ENCODE data around the gene CC2D2A. TPM values are rescaled to one million over a fixed set of nuclear protein-coding genes. Genes with fewer than 3 reads are reported as not detected.

Gene CC2D2A
- total and polyA plus RNA-seq, 2 experiments from 2014 or later: 13.9 to 15.8 TPM

- TF ChIP-seq POLR2AphosphoS5 (IDR thresholded peaks at IDR 0.05; ENCODE audit: low read depth) (no peak), ZNF114 (CRISPR knock-in tag; IDR thresholded peaks at IDR 0.05) (no peak), NANOG (IDR thresholded peaks at IDR 0.05; ENCODE audit: borderline replicate concordance) (no peak), ZNF331 (CRISPR knock-in tag; IDR thresholded peaks at IDR 0.05; ENCODE audit: low read depth) (no peak), EZH2 (IDR thresholded peaks at IDR 0.05; ENCODE audit: low read depth, unreplicated experiment) (no peak), CTCF (conservative IDR thresholded peaks at IDR 0.05; ENCODE audit: low read depth in 2 of 2) (no peak), STAT1 (IDR thresholded peaks at IDR 0.05; ENCODE audit: unreplicated experiment) (no peak), JUNB (IDR thresholded peaks at IDR 0.05; ENCODE audit: unreplicated experiment) (no peak)
- TF ChIP-seq, protein P1, sequence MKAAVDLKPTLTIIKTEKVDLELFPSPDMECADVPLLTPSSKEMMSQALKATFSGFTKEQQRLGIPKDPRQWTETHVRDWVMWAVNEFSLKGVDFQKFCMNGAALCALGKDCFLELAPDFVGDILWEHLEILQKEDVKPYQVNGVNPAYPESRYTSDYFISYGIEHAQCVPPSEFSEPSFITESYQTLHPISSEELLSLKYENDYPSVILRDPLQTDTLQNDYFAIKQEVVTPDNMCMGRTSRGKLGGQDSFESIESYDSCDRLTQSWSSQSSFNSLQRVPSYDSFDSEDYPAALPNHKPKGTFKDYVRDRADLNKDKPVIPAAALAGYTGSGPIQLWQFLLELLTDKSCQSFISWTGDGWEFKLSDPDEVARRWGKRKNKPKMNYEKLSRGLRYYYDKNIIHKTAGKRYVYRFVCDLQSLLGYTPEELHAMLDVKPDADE (IDR thresholded peaks at IDR 0.05): no peak
Measured at GRCh38 chr4:15586066-15586465, 116.4 kb downstream of the CC2D2A start (continued).

DNA sequence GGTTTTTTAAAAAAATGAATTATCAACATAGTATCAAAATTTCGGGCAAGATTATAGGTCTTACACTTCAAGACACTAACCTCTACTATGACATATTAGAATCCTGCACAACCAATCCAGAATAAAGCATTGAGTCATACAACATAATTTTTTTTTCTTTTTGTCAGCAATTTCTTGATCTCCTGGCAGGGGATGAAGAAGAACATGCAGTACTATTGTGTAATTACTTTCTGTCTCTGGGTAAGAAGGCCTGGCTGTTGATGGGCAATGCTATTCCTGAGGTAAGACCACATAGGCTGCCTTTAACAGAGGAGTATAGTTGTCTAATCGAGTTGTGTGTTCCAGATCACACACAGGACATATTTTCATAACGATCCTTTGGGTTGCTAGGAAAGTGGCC, 118.0 kb downstream of the CC2D2A start:
- Mint-ChIP-seq H3K9me3 (peaks cover 11% of the 10 kb centered on the region), H3K36me3 (ENCODE audit: low read depth) (peaks cover 20% of the 10 kb centered on the region), H3K27me3 (ENCODE audit: insufficient read depth, low read depth, poor library complexity) (no peaks in the 10 kb centered on the region), H3K4me3 (no peak overlapping the region), H3K4me1 (no peaks in the 10 kb centered on the region), H3K27ac (no peak overlapping the region)
- no peaks in the 10 kb centered on the region for H3K27me3 ChIP-seq (ENCODE audit: insufficient read depth)
- H3K4me3 ChIP-seq: no peak overlapping the region
- H3K36me3 ChIP-seq (ENCODE audit: insufficient read depth): no peaks in the 10 kb centered on the region; the same call in 1 of the 2 replicates
- H3K4me1 ChIP-seq (ENCODE audit: insufficient read depth): peaks cover 14% of the 10 kb centered on the region
- no peaks in the 10 kb centered on the region for H3K79me2 ChIP-seq (replicated peaks; ENCODE audit: insufficient read depth)
- DNase-seq (ENCODE audit: low spot score) (no peak), ATAC-seq (no peak)
- no peaks in the 10 kb centered on the region for H3F3A ChIP-seq (replicated peaks; ENCODE audit: low read depth)
- H2AFZ ChIP-seq: no peak overlapping the region
- no peak overlapping the region for H3K4me2 ChIP-seq
- H3K27ac ChIP-seq (ENCODE audit: low read depth): no peak overlapping the region
- H4K20me1 ChIP-seq (replicated peaks; ENCODE audit: insufficient read depth): no peaks in the 10 kb centered on the region
- no peaks in the 10 kb centered on the region; the same call in 1 of the 2 replicates for H3K9me2 ChIP-seq (ENCODE audit: insufficient read depth)
- no peak for TF ChIP-seq NANOG (IDR thresholded peaks at IDR 0.05; ENCODE audit: borderline replicate concordance)
- TF ChIP-seq, protein P2, sequence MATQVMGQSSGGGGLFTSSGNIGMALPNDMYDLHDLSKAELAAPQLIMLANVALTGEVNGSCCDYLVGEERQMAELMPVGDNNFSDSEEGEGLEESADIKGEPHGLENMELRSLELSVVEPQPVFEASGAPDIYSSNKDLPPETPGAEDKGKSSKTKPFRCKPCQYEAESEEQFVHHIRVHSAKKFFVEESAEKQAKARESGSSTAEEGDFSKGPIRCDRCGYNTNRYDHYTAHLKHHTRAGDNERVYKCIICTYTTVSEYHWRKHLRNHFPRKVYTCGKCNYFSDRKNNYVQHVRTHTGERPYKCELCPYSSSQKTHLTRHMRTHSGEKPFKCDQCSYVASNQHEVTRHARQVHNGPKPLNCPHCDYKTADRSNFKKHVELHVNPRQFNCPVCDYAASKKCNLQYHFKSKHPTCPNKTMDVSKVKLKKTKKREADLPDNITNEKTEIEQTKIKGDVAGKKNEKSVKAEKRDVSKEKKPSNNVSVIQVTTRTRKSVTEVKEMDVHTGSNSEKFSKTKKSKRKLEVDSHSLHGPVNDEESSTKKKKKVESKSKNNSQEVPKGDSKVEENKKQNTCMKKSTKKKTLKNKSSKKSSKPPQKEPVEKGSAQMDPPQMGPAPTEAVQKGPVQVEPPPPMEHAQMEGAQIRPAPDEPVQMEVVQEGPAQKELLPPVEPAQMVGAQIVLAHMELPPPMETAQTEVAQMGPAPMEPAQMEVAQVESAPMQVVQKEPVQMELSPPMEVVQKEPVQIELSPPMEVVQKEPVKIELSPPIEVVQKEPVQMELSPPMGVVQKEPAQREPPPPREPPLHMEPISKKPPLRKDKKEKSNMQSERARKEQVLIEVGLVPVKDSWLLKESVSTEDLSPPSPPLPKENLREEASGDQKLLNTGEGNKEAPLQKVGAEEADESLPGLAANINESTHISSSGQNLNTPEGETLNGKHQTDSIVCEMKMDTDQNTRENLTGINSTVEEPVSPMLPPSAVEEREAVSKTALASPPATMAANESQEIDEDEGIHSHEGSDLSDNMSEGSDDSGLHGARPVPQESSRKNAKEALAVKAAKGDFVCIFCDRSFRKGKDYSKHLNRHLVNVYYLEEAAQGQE (IDR thresholded peaks at IDR 0.05; ENCODE audit: unreplicated experiment): no peak
- TF ChIP-seq STAT1 (IDR thresholded peaks at IDR 0.05; ENCODE audit: unreplicated experiment): no peak
- TF ChIP-seq, protein P3, sequence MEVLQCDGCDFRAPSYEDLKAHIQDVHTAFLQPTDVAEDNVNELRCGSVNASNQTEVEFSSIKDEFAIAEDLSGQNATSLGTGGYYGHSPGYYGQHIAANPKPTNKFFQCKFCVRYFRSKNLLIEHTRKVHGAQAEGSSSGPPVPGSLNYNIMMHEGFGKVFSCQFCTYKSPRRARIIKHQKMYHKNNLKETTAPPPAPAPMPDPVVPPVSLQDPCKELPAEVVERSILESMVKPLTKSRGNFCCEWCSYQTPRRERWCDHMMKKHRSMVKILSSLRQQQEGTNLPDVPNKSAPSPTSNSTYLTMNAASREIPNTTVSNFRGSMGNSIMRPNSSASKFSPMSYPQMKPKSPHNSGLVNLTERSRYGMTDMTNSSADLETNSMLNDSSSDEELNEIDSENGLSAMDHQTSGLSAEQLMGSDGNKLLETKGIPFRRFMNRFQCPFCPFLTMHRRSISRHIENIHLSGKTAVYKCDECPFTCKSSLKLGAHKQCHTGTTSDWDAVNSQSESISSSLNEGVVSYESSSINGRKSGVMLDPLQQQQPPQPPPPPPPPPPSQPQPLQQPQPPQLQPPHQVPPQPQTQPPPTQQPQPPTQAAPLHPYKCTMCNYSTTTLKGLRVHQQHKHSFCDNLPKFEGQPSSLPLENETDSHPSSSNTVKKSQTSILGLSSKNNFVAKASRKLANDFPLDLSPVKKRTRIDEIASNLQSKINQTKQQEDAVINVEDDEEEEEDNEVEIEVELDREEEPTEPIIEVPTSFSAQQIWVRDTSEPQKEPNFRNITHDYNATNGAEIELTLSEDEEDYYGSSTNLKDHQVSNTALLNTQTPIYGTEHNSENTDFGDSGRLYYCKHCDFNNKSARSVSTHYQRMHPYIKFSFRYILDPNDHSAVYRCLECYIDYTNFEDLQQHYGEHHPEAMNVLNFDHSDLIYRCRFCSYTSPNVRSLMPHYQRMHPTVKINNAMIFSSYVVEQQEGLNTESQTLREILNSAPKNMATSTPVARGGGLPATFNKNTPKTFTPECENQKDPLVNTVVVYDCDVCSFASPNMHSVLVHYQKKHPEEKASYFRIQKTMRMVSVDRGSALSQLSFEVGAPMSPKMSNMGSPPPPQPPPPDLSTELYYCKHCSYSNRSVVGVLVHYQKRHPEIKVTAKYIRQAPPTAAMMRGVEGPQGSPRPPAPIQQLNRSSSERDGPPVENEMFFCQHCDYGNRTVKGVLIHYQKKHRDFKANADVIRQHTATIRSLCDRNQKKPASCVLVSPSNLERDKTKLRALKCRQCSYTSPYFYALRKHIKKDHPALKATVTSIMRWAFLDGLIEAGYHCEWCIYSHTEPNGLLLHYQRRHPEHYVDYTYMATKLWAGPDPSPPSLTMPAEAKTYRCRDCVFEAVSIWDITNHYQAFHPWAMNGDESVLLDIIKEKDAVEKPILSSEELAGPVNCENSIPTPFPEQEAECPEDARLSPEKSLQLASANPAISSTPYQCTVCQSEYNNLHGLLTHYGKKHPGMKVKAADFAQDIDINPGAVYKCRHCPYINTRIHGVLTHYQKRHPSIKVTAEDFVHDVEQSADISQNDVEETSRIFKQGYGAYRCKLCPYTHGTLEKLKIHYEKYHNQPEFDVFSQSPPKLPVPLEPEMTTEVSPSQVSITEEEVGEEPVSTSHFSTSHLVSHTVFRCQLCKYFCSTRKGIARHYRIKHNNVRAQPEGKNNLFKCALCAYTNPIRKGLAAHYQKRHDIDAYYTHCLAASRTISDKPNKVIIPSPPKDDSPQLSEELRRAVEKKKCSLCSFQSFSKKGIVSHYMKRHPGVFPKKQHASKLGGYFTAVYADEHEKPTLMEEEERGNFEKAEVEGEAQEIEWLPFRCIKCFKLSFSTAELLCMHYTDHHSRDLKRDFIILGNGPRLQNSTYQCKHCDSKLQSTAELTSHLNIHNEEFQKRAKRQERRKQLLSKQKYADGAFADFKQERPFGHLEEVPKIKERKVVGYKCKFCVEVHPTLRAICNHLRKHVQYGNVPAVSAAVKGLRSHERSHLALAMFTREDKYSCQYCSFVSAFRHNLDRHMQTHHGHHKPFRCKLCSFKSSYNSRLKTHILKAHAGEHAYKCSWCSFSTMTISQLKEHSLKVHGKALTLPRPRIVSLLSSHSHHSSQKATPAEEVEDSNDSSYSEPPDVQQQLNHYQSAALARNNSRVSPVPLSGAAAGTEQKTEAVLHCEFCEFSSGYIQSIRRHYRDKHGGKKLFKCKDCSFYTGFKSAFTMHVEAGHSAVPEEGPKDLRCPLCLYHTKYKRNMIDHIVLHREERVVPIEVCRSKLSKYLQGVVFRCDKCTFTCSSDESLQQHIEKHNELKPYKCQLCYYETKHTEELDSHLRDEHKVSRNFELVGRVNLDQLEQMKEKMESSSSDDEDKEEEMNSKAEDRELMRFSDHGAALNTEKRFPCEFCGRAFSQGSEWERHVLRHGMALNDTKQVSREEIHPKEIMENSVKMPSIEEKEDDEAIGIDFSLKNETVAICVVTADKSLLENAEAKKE (CRISPR knock-in tag; IDR thresholded peaks at IDR 0.05): no peak
- TF ChIP-seq POLR2AphosphoS5 (IDR thresholded peaks at IDR 0.05; ENCODE audit: low read depth): no peak
- no peak for TF ChIP-seq CREB1 (CRISPR knock-in tag; IDR thresholded peaks at IDR 0.05; ENCODE audit: low read depth)
